HG02763 (cell line): ENCODE results near the gene PER1.

ENCODE experiments used
- ATAC-seq: cut with Tn5 transposase; IDR thresholded peaks from one replicate; pipeline ENCODE4 v1.9.1; 2021; ENCODE audit warnings: mild to moderate bottlenecking, moderate library complexity; ENCODE audit not compliant: unreplicated experiment

PER1 gene

GRCh38 chr17:8155231-8155995 is 3.2 kb upstream of the PER1 start:
- no peak for ATAC-seq

DNA sequence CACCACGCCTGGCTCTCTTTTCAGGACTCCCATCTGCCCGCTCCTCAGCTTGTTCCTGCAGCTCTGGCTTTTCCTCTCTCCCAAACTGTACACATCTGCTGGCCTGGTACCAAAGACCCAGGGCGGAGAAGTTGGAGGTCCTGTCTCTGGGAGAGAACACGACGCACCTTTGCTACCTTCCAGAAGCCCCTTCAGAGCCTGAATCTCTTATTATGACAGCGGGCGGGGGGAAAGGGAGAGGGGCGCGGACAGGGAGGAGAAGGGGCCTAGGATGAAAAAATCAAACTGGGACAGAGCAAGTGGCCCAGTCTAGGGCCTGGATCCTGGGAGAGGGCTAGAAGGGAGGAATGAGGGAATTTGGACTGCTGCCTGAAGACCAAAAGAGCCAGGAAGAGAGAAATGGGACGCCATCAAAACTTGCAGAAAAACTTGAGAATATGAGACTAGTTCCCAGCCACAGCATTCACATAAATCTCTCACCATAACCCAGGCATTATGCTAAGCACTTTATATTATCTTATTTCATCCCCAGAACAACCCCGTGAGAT is 2.5 kb upstream of the PER1 start:
- no peak for ATAC-seq

GRCh38 chr17:8153957-8154607 is 1.9 kb upstream of the PER1 start:
- no peak for ATAC-seq

DNA sequence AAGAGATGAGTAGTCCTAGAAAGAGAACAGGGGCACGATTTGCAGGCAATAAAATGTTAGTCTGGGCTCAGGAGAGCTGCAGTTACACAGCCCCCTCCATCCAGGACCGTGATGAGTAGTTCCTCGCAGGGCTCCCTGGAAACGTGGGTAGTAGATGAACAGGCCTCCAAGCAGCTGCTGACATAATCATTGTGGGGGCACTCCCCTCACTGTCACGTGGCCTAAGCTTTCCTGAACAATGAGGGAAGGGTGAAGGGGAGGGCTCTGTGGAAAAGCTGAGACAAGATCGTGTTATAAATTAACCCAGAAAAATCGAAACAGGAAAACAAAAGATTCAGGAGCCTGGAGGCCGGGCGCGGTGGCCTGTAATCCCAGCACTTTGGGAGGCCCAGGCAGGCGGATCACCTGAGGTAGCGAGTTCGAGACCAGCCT is 1.3 kb upstream of the PER1 start:
- no peak for ATAC-seq

- ATAC-seq, result no peak
Measured at GRCh38 chr17:8153031-8153451, 837 bp upstream of the PER1 start.

- ATAC-seq, result no peak
Measured at GRCh38 chr17:8151641-8152111, 528 bp downstream of the PER1 start.

DNA sequence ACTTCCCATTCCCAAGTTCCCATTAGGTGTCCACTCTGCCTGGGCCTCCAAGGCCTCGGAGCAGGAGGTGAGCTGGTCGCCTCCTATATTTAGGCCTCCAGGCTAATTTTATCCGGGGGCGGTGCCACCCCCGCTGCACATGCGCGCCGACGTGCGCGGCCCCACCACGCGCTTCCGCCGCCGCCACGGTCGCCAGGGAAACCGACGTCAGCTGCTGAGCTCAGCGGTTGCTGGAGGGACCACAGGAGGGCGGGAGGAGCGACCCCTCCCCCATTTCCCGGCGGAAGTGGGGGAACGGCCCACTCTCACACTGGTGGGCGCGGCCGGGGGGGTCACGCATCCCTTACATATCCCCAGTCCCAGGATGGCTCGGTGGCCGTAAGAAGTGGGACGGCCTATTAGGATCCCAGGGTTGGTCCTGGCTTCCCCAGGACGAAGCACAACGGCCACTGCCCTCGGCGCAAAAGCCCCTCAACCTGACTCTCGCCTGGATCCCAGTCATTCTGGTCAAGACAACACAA is 1.0 kb downstream of the PER1 start:
- peak; percentile 49 for ATAC-seq

DNA sequence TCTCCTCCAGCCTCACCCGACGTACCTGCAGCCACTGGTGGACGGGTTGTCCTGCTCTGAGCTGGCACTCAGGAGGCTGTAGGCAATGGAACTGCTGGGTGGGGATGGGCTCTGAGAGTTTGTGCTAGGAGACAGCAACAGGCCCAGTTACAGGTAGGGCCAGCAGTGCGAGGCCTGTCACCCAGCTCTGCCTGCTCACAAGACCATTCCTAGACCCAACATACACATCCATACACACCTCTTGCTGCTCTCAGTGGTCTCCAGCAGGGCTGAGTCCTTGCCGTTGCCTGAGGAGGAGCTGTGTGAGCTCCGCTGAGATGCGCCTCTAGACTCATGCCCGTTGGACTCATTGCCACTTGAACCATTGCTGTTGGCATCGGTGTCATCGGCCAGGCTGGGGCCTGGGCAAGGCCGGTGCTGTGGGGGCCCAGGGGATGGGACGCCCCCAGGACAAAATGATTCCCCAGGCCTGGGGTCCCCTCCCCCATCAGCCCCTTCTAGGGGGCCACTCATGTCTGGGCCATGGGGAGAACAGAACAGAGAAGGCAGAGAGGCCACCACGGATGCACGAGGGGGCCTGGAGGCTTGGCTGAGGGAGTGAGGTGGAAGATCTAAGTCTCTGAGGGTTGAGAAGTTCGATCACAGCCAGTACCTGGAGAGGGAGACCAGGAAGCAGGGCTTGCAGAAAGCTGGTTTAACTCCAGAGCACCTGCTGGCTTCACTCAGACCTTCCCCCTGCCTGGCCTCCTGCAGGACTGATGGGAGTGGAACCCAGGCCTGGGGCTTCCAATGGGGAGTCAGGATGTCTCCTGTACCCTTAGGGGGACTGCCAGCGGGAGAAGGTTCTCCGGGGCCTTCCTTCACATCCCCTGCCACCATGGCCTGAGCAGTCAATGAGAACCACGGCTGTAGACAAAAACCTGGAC is 1.7 kb downstream of the PER1 start:
- no peak for ATAC-seq

DNA sequence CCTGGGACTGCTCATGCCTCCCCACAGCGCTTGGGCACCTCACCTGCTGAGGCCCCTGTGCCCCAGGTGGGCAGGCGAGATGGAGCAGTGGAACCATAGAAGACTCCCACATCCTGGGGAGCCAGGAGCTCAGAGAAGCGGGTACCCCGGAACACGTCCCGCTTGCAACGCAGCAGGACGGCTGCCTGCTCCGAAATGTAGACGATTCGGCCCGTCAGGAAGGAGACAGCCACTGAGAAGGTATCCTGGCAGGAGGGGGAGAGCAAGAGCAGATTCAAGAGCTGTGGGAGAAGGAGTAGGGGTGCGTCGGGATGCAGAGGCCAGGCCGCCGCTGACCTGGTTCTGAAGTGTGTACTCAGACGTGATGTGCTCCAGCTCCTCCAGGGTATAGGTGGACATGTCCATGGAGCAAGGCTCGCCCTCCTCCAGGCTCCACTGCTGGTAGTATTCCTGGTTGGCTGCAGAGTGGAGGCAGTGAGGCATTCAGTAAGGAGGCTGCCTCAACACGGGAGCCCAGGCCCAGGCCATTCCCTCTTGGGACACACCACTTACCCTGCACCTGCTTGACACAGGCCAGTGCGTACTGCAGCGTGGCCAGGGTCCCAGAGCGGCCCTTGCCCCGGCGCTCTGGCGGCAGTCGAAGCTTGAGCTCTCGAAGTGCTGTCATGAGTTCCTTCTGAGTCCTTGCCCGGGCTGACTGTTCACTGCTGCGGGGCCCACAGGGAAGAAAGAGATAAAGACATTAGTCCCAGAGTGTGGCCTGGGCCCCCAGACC is 2.6 kb downstream of the PER1 start:
- ATAC-seq, result no peak

GRCh38 chr17:8148560-8148959 is 3.6 kb downstream of the PER1 start:
- ATAC-seq, result no peak

- ATAC-seq, result no peak
Measured at GRCh38 chr17:8147805-8148404, 4.3 kb downstream of the PER1 start.

DNA sequence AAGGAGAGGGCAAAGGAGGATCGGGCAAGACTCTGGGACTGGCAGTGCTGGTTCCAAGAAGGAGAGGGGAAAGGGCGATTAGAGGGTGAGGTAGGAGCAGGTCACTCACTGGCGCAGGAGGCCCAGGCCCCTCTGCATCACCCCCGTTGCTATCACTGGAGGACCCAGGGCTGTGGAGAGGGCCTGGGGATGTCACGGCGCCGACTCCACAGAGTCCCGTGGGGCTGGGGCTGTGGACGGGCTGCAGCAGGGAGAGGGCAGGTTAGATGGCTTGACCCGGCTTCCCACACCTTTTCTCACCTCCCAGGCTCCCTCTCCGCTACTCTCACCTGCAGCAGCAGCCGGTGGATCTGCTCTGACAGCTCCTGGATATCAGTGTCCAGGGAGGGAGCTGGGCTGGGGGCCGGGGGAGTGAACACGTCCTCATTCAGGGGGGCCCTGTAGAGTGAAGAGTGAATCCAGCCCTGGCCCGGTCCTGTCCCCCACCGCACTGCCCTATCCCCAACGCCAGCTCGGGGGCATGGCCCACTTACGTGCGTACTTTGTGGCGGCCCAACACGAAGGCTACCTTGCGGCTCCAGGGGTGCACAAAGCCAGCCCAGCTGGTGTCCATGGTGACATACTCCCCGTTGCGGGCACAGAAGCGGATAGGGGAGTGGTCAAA is 4.9 kb downstream of the PER1 start:
- ATAC-seq, result no peak

DNA sequence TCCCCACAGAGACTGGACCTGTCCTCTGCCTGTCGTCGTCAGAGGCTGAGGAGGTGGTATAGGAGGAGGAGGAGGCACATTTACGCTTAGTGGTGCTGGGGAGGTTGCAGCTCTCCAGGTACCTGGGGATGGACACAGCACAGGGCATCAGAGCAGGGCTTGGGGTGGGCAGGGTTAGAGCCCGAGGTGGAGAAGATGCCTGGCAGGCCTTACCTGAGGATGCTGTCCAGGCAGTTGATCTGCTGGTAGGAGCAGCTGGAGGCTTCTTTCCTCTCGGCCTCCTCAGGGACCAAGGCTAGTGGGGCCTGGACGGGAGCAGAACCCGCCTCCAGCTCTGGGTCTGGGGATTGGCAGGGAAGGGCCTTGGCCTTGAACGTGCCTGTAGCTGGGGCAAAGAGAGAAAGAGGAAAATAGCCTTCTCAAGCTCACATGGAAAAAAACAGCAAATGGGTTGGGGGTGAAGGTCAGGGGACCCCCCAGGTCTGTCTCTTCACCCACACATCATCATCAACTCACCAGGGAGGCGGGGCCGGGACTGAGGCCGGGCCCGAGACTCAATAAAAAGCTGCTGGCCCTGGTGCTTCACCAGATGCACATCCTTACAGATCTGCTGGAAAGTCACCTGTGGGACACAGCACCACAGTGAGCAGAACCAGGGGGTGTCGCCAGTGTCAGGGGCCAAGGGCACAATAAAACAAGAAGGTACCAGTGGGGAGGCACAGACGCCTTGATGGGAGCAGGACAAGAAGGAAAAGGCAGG is 5.6 kb downstream of the PER1 start:
- ATAC-seq, result no peak

DNA sequence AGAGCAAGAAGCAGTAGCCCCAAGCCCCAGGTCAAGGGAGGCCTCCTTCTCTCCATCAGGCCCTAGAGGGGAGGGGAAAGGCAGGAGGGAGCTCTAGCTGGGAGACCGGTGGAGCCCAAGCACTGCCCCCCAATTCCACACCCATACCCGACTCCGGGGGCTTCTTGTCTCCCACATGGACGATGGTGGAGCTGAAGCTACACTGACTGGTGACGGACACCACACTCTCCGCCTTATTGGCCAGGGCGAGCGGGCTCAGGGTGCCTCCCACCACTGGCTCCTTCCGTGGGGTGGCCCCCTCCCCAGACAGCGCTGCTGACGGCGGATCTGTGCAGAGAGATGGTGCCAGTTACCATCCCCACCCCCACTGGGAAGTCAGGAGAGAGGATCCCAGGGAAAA is 6.4 kb downstream of the PER1 start:
- ATAC-seq, result no peak

DNA sequence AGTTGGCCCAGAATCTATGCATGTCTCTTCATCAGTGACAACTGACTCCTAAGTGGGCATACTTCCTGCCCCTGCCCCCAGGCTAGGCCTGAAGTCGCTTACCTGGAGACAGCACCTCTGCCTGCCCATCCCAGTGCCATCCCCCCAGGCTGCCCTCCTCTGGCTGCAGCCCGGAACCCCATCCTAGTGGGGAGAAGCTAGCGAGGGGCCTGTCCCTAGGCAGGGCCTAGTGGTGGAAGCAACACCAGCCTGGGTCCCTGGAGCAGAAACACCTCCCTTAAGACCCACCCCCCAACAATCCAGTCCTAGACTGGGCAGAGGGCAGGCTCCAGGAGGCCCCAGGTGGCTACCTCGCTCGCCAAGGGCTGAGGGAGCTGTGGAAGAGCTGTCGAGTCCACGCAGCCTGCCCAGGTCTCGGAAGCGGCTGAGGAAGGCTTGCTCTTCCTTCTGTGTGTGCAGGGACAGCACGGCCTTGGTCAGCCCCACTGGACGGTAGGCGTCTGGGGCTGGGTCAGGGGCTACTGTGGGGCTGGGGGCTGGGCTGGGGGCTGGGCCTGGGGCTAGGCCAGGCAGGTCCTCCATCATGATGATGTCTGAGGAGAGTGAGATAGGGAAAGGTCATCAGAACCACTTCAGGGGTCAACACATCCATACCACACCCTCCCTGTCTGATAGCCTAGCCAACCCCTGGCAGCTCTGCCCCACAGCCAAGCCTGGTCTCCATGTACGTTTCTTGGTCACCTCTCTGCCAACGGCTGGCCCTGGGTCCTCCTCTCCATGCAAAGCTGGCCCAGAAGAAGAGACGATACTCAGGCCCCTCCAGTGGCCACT is 7.6 kb downstream of the PER1 start:
- no peak for ATAC-seq

DNA sequence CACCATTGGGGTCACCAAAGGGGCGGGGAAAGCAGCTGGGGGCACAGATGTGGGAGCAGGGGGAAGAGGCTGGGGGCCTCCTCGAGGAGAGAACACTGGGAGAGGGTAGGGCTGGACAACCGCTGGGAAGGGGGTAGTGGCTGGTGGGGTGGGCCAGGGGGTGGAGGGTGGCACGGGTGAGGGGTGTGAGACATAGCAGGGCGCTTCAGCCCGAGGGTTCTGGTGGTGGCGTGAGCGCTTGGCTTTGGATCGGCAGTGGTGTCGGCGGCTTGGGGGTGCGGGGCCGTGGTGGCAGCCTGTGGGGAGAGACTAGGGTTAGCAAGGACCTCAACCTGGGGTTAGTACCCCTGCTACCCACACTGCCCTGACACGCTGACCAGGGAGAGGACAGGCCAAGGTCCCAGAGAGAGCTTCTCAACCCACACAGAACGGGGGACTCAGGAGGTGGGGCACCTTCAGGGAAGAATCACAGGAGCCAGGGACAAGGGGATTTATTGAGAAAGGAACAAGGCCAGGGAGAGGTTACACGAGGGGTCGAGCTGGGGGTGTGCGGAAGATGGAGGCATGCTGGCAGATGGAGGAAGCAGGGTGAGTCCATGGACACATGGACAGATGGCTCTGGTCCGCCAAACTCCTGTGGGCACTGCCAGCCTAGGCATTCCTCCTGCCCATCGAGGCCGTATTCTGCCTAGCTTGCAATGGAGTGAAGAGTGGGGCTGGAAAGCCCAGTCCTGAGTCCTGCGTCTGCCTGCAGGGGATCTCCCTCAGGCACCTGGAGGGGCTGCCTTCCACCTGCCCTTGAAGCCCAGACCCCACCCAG is 8.4 kb downstream of the PER1 start:
- ATAC-seq, result no peak
